HCEC 1CT (cell line): ENCODE data around the gene CCNYL1.
"Not testable (repeated sequence)": the region's sequence is repeated elsewhere in the genome, so short reads cannot be mapped to it uniquely, and the experiment has no call there.

Source experiments
- DNase-seq: peaks from one replicate; pipeline ENCODE4 v3.0.0-alpha.2; 2017

Gene CCNYL1

DNA sequence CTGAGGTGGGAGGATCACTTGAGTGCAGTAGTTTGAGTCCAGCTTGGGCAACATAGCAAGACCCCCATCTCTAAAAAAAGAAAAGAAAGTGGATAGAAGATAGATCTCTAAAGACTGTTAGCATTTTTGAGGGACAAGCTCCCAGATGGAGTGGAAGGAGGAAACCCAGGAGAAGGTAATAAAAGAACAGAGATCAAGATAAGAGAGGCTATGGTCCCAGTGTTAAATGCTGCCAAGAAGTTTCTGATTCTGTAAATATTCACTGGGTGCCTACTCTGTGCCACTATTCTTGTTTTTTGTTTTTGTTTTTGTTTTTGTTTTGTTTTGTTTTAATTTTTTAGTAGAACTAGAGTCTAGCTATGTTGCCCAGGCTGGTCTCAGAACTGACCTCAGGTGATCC lies 32.1 kb downstream of the CCNYL1 start:
- DNase-seq = no peak

DNA sequence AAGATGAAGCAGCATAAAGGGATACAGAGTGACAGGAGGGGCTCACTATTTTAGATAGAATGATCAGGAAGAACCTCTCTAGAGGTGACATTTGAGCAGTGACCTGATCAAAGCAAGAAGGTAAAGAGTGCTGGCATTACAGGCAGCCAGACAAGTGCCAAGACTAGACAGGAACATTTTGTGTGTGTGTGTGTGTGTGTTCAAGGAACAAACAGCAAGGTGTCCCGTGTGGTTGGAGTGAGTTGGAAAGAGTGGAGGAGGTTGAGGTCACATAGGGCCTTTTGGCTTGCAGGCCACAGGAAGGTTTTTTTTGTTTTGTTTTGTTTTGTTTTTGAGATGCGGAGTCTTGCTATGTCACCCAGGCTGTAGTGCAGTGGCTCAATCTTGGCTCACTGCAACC lies 32.6 kb downstream of the CCNYL1 start:
- no peak for DNase-seq

DNA sequence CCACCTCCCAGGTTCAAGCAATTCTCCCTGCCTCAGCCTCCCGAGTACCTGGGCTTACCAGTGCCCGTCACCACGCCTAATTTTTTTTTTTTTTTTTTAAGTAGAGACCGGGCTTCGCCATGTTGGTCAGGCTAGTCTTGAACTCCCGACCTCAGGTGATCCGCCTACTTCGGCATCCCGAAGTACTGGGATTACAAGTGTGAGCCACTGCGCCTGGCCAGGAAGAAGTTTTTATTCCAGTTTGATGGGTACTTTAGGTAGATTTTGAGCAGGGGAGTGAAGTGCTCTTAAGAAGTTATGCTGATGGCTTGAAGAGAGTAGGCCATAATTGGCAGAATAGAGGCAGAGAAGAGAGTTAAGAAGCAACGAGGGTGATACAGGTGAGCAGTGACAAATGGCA lies 33.0 kb downstream of the CCNYL1 start:
- no peak for DNase-seq

DNA sequence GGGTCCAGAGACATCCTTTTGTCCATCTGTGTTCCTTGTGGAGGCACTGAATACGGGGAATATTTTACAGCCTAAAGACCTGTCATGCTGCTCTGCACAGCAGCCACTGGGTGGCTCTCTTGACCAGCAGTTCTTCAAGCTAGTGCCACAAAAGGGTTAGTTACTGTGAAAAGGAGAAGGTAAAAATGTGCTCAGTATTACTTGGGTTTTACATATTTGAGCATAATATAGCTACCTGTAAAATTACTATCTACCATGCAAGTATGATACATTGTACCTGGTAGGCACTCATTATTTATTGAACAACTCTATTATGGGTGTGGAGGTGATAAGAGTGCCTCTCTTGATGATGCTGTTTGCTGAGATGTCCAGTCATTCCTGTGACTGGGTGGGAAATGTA lies 34.7 kb downstream of the CCNYL1 start:
- DNase-seq = peak; percentile 68

DNA sequence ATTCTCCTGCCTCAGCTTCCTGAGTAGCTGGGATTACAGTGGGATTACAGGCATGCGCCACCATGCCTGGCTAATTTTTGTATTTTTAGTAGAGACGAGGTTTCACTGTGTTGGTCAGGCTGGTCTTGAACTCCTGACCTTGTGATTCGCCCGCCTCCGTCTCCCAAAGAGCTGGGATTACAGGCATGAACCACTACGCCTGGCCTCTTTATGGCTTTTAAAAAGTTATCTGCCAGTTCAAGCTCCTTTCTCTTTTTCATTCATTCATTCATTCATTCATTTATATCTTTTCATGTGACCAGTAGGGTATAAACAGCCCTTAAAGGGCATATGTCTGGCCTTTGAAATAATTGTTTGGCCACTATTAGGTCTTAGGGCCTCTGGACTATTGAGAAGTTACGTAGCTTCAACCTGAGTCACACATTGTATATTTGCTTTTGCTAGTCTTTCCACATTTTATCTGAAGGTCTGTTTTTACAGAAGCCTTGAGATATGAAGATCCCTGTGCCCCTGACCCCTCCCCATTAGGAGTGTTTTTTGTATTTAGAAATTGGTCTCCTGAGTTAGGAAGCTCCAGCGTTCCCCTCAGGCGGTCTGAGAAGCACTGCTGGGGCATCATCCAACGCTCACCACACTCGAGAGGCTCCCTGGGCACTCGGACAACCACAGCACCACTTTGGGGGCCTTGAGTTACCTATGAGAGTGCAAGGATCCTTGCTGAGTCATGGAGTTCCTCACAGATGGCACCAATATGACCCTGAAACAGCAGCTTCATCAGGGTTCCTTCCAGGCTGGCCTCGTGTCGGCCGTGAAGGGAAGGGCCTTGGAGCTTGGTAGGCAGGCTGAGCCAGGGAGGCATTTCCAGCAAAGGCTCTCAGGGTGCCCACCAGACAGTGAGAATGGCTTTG lies 36.5 kb downstream of the CCNYL1 start:
- DNase-seq = no peak

DNA sequence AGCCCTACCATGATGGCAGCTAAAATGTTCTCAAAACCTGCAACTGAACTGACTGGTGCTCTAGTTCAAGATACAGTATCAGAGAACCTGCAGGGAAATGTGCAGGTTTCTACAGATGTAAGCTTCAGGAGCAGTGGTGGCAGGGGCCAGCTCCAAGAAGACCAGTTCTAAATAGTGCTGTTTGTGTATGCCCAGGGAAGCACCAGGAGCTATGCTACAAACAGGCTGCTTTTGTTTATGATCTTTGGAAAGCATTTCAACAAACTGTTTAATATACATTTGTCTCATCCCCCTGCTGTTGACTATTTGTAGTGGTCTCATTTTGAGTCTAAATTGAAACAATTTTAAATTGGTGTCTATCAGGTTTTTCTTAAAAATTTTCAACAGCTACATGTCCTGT lies 37.6 kb downstream of the CCNYL1 start:
- no peak for DNase-seq

DNA sequence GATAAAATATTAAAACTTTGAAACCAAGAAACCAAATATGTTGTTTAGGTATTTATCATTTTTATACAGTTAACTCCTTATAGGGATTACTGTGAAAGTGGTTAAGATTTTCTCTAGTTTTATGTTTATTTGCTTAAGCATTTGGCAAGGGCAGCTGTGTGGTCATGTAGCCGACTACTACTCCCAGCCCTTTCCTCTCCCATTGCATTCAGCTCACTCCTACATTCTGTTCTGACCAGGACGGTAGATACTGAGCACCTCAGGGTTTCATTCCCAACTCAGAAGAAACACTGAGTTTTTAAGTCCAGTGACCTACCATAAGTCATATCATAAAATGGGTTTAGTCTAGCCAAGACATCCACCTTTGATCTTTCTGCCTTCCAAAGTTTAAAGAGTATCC lies 38.4 kb downstream of the CCNYL1 start:
- no peak for DNase-seq

DNA sequence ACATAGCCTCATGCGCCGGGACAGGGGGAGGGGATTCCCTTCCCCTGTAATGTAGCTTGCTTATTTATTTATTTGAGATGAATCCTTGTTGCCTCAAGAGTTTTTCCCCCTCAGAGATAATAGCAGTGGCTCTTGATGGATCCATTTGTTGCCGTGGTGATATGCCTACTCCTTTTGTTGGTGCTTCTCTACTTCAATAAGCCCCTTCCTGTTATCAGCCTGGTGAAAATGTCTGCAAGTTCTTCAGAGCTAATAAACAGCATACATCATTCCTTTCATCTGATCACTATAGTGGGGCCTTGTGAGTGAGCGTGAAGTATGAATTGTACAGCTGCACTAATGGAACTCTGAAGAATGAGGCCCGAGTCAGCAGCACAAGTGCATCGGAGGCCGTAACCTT lies 38.9 kb downstream of the CCNYL1 start:
- no peak for DNase-seq

DNA sequence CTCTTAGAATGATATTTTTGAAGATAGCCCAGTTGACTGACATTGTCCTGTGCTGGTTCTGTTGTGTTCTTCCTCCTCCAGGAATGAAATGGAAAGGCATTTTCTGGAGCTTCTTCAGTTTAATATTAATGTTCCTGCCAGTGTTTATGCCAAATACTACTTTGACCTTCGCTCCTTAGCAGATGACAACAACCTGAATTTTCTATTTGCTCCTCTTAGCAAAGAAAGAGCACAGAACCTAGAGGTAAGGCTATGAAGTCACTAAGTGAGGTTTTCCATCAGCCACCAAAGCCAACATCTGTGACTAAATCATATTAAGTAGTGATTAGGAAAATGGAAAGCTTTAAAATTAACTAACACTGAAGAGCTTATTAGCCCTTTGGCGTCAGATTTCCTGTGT lies 39.4 kb downstream of the CCNYL1 start:
- no peak for DNase-seq

DNA sequence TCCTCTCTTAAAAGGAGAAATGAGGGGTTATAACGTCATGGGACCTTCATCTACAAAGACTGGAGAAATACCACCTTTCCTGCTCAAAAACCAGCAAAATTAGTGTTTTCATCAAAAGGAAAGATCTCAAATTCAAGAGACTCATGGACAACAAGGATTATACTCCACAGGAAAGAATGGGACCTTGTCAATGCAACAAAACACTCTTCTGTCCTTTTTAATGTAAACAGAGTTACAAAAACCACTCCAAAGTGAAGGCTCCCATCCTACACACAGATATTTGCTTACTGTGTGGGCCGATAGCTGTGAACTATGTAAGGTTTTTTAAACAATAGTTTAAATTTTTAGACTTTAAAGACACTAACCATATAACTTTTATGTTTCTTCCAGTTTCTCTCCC lies 42.2 kb downstream of the CCNYL1 start:
- DNase-seq = not testable (repeated sequence)

DNA sequence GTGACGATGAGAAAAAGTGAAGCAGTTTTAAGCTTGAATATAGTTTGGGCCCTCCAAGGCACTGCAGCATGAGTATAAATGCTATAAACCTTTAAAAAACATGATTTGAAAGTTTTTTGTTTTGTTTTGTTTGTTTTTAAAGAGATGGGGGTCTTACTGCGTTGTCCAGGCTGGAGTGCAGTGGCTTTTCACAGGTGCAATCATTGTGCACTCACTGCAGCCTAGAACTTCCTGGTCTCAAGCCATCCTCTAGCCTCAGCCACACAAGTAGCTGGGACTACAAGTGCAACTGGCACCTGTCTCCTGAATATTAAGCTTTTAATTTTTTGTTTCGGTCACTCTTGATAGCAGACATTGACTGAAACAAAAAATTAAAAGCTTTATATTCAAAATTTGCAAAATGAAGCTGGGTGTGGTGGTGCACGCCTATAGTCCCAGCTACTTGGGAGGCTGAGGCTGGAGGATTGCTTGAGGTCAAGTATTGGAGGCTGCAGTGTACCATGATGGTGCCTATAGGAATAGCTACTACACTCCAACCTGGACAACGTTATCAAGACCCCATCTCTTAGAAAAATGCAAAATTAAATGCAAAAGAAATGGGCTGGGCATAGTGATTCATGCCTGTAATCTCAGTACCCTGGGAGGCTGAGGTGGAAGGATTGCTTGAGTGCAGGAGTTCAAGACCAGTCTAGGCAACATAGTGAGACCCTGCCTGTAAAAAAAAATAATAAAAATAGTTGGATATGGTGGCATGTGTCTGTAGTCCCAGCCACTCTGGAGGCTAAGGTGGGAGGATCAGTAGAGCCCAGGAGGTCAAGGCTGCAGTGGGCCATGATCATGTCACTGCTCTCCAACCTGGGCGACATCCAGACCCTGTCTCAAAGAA lies 43.3 kb downstream of the CCNYL1 start:
- no peak for DNase-seq

DNA sequence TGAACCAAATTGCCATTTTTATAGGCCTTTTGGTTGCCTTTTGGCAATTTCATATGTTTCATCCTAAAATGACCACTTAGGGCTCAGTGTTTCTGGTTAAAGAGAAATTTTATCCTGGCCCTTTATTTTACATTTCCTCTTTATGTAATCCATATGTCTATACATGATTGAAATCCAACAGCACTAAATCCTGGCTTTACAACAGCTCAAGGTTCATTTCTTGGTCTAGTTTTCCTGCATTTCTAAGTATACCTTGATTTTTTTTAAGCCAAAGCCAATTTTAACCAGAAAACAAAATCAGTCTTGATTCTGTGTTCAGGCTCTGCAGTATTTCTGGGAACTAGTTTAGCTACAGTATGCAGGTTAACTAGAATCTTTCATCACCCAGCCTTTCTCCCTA lies 46.6 kb downstream of the CCNYL1 start:
- no peak for DNase-seq

DNA sequence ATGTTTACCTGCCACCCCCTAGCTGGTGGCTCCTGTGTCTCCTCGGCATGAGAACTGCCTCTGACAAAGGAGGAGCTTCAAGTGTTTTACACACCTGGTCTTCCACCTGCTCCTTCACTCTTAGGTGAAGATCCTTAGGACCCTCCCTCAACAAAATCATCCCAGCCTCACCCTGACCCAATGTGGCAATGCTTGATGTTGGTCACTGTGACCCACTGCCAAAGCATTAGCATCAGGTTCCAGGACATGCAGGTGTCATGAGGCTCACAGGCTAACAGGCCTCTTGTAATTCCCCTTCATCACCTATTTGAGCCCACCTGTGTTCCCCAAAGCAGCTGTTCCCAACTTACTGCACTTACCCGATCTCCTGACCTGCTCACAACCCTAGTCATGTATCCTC lies 48.5 kb downstream of the CCNYL1 start:
- no peak for DNase-seq

DNA sequence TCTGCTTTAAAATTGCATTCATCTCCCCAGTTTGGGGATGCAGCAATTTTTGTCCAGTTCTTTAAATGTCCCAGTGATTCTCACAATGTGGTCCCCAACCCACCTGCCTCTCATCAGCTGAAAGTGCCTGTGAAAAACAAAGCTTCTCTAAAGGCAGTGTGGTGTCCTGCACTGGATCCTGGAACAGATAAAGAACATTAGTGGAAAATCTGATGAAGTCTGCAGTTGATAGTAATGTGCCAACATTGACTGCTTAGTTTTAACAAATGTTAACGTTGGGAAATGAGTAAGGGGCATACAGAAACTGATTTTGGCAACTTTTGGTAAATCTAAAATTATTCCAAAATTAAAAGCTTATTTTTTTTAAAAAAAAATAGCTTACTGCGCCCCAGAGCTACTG lies 49.0 kb downstream of the CCNYL1 start:
- no peak for DNase-seq

DNA sequence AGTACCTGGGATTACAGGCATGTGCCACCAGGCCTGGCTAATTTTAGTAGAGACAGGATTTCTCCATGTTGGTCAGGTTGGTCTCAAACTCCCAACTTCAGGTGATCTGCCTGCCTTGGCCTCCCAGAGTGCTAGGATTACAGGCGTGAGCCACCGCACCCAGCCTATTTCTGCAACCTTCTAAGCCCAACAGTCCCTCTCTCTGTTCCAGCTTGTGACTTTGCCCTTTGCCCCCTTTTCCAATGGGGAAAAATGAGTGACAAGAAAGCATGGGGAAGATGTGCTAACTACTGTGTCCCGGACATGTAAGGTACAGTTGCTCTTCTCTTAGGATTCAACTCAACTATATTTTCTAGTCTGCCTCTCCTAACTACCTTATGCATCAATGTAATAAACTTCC lies 50.0 kb downstream of the CCNYL1 start:
- not testable (repeated sequence) for DNase-seq

DNA sequence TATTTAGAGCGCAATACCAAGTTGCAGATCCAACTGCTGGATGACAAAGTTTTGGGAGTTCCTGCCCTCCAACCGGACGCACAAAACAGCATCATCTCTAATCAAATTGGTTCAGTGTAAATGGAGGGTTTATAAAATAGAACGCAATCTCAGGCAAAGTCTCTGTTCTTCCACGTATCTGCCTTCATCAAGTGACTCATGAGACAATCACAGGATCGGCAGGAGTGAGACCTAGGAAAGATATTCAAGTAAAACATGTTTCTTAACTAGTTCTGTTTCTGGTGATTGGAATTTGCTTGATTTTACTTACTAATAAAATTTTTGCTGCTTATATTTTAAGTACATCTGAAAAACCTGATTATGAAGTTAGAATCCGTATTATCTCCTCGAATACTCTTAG lies 50.7 kb downstream of the CCNYL1 start:
- DNase-seq = no peak

DNA sequence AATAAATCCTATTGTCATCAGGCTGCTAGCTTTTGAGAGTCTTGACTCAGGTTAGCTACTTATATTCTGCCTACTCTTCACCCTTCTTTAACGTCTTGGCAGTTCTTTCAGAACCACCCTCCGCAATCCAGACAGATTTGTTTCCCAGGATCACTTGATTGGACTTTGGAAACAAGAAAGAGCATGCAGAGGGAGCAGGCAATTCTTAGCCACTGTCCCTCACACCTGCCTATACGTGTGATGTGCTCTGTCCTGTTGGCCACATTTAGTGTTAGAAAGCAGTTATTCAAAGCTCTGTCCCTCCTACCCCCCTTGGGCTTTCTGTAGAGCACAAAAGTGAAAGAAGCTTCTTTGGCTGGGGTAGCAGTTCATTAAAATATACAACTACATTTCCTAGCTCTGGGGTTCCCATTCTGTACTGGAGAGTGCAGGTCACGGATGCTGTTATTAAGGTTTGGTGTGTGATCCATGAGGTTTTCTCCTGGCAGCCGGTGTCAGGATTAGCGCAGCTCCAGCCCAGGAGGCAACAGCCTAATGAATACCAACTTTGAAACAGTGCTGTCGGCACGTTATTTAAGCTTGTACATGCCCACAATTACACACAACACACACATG lies 52.0 kb downstream of the CCNYL1 start:
- DNase-seq = no peak

DNA sequence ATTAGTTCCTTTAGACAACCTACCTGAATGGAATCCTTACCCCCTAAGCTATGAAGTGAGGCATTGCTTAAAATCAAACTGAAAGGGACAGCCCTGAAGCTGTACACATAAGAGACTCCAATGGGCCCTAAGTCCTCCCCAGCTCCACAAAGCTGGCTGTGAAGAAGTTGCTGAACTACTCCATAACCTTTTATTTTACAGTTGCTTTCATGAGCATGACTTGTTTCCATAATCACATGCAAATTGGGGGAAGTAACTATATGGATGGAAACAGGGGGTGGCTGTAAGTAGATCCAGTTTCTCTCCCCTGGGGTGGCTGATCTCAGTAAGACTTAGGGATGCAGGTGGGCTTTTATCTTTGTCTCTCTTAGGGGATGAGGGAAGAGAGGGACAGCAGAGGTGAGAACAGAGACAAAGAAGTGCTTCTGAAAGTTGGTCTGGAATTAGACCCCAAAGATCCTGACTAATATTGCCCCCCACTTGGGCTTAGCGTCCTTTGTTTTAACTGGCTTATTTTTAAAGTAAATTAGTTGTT lies 52.7 kb downstream of the CCNYL1 start:
- no peak for DNase-seq

DNA sequence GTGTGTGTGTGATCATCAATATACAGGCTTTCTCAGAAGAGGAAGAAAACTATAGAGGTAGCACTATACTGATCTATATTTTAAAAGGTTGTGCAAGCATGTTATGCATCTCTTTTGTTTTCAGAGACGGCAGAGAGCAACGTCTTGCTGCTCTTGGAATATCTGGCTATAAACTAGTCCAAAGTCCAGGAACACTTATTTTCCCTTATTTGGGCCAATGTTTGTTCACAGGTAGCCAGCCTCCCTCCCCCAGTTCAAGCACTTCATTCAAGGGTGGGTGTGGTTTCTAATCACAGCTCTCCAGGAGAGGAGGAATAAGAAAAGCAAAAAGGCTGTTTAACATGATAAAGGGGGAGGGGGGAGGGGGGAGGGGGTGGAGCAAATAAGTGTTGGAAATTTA lies 54.1 kb downstream of the CCNYL1 start:
- no peak for DNase-seq

DNA sequence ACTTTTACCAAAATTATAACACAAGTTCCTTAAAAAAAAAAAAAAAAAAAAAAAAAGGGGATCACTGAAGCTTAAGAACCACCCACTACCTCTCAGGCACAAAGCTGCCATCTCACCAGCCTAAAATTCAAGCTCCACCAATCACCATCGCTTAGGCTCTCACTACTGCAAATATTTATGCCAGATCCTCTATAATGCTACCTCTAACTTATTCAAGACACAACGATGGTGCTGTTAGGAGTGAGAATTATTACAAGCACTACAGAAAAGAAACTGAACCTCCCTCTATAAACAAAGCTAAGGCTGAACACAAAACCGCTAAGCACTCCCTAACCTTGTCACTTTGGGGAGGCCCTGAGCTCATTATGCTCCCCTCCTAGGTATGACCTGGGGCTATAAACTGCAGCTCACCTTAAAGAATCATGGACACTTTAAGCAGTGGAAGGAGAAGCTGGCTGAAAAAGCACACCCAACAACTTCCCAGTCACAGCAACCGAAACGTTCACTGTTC lies 54.7 kb downstream of the CCNYL1 start:
- DNase-seq = no peak

DNA sequence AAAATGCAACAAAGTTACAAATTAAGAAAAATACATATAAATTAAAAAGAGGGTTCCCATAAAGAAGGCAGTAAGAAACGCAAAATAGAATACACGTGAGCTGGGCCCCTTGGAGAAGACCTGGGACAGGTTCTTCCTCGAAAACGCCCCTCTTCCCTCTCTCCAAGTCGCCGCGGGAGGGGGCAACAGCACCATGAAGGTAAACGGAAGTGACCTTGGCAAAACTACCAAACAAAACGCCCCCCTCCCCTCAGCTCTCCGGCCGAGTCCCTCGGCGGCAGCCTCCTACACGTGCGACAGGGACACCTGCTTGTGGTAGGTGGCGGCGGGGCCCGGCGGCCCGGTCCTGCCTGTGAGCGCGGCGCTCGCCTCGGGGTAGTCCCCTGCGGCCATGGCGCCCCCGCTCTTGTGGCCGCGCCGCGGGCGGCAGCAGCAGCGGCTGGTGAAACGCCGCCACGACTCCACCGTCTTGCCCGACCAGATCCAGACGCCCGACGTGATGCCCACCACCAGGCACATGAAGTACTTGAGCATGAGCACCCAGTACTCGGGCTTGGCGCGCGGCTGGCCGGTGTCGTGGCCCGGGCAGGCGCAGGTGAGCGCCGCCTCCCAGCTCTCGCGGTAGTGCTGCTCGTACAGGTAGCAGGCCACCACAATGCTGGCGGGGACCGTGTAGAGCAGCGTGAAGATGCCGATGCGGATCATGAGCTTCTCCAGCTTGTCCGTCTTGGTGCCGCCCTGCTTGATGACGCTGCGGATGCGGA lies 55.4 kb downstream of the CCNYL1 start:
- DNase-seq = no peak

DNA sequence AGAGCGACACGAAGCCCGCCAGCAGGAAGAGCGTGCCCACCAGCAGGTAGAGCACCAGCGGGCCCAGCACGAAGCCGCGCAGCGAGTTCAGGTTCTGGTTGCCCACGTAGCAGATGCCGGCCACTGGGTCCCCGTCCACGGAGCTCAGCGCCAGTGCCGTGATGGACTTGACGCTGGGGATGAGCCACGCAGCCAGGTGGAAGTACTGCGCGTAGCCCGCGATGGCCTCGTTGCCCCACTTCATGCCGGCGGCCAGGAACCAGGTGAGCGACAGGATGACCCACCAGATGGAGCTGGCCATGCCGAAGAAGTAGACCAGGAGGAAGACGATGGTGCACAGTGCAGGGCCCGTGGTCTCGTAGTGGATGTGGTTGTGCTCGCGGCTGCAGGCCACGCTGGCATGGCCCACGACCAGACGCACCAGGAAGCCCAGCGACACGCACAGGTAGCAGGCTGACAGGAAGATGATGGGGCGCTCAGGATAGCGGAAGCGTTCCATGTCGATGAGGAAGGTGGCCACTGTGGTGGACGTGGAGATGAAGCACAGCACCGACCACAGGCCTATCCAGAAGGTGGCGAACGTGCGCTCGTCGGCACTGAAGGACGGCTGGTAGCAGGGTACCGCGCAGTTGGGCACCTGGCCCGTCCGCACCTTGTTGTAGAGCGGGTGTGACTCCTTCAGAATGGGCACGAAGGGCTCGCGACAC lies 56.2 kb downstream of the CCNYL1 start:
- no peak for DNase-seq
